Loucy (cell line): ENCODE results near the gene CRNKL1.

Source experiments
- EZH2phosphoT487 ChIP-seq: fragments of 200-600 bp; IDR thresholded peaks from 2 replicates; pipeline ENCODE4 v1.6.1; 2018; ENCODE audit warnings: antibody characterized with exemption, mild to moderate bottlenecking, moderate library complexity, borderline replicate concordance
- TF ChIP-seq, protein P1 (sequence below): fragments of 200-600 bp; sonication (generic); conservative IDR thresholded peaks from 2 replicates; pipeline ENCODE4 v1.5.1; 2014; ENCODE audit warnings: mild to moderate bottlenecking, antibody characterized with exemption, low read length

DNA sequence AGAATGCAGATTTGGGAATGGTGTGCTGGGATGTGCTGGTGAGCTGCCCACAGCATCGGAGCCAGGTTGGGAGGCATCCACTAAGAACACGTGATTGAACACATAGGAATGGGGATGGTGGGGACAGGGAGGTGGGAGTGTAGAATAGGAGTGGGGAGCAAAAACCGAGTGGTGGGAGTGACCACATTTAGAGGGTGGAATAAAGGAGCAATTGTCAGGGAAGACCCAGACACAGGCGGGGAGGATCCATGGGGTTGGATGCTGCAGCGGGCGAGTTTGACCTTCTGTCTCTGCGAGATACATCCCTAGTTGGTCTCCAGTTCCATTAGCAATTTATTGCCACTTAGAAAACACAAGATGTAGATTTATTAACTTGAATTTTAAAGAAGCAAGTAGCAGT is 30.4 kb downstream of the CRNKL1 start:
- TF ChIP-seq, protein P1, sequence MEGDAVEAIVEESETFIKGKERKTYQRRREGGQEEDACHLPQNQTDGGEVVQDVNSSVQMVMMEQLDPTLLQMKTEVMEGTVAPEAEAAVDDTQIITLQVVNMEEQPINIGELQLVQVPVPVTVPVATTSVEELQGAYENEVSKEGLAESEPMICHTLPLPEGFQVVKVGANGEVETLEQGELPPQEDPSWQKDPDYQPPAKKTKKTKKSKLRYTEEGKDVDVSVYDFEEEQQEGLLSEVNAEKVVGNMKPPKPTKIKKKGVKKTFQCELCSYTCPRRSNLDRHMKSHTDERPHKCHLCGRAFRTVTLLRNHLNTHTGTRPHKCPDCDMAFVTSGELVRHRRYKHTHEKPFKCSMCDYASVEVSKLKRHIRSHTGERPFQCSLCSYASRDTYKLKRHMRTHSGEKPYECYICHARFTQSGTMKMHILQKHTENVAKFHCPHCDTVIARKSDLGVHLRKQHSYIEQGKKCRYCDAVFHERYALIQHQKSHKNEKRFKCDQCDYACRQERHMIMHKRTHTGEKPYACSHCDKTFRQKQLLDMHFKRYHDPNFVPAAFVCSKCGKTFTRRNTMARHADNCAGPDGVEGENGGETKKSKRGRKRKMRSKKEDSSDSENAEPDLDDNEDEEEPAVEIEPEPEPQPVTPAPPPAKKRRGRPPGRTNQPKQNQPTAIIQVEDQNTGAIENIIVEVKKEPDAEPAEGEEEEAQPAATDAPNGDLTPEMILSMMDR, result no peak
- no peak for TF ChIP-seq EZH2phosphoT487
